Measurements from ENCODE around the gene PCDHA6. TPM values are rescaled to one million over a fixed set of nuclear protein-coding genes. Genes with fewer than 3 reads are reported as not detected.
"Not testable (repeated sequence)": the region's sequence is repeated elsewhere in the genome, so short reads cannot be mapped to it uniquely, and the experiment has no call there.

Gene PCDHA6
- total RNA-seq, 1 donor from 2014 or later: 1.2 TPM

DNA sequence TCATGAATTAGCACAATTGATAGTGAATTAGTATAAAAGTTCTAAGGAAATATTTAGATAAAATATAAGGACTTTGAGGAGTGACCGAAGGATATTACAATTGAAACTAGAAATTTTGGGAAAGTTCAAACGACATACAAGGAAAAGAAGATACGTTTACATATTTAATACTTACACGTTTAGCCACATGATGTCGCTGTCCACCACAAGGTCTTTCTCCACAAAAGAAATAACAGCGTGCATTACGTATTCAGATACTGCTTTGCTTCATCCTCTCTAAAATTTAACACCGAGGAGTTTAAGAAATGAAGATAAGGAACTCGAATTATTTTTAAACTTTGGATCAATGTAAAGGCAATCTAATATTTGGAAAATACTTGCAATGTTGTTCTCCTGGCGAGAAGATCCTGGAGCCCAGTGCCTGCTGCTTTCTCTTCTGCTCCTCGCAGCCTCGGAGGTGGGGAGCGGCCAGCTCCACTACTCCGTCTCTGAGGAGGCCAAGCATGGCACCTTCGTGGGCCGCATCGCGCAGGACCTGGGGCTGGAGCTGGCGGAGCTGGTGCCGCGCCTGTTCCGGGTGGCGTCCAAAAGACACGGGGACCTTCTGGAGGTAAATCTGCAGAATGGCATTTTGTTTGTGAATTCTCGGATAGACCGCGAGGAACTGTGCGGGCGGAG is 26.8 kb upstream of the PCDHA6 start, which contains the start of gene PCDHA3:
PCDHA3 (plus strand) TSS at position 242 of the 678 bp plus-strand sequence.
- Histone ChIP-seq H3K27ac (no peak within 1 kb of the TSS), H3K4me3 (peak within 1 kb of the TSS; percentile 21 to 34), H3K9me3 (peaks cover 13% of the 10 kb centered on the region), H3K36me3 (no peaks in the 10 kb centered on the region), H3K4me1 (no peaks in the 10 kb centered on the region), H3K27me3 (no peaks in the 10 kb centered on the region)
- TF ChIP-seq CTCF (IDR thresholded peaks at IDR 0.05): no peak
- no peak for TF ChIP-seq POLR2AphosphoS5 (IDR thresholded peaks at IDR 0.05; ENCODE audit: insufficient read depth in 1 of 2, low read depth in 1 of 2)
- TF ChIP-seq POLR2A (IDR thresholded peaks at IDR 0.05): no peak
- intact Hi-C loops (cut with DNase I): no loop called here
- DNase-seq (ENCODE audit: extremely low spot score in 2 of 2): no peak

- intact Hi-C loops (cut with DNase I): no loop called here
- H3K27me3 ChIP-seq: no peaks in the 10 kb centered on the region
- DNase-seq (ENCODE audit: extremely low spot score in 2 of 2): no peak
- TF ChIP-seq POLR2AphosphoS5 (IDR thresholded peaks at IDR 0.05; ENCODE audit: insufficient read depth in 1 of 2, low read depth in 1 of 2) (no peak), POLR2A (IDR thresholded peaks at IDR 0.05) (no peak), CTCF (IDR thresholded peaks at IDR 0.05) (no peak)
- no peaks in the 10 kb centered on the region for H3K4me1 ChIP-seq
- H3K9me3 ChIP-seq: peaks cover 13% of the 10 kb centered on the region
- no peak overlapping the region for H3K27ac ChIP-seq
- no peaks in the 10 kb centered on the region for H3K36me3 ChIP-seq
- H3K4me3 ChIP-seq: peak overlapping the region; percentile 21 to 34
Measured at GRCh38 chr5:140801494-140801841, 26.3 kb upstream of the PCDHA6 start.

GRCh38 chr5:140802381-140802780 is 25.4 kb upstream of the PCDHA6 start:
- H3K4me3 ChIP-seq; H3K4me1 ChIP-seq; DNase-seq (ENCODE audit: extremely low spot score in 2 of 2); intact Hi-C loops (cut with DNase I); H3K36me3 ChIP-seq; H3K27me3 ChIP-seq; H3K27ac ChIP-seq; H3K9me3 ChIP-seq: not testable (repeated sequence)

GRCh38 chr5:140802781-140803271 is 24.9 kb upstream of the PCDHA6 start:
- TF ChIP-seq CTCF (IDR thresholded peaks at IDR 0.05): no peak
- TF ChIP-seq POLR2AphosphoS5 (IDR thresholded peaks at IDR 0.05; ENCODE audit: insufficient read depth in 1 of 2, low read depth in 1 of 2): no peak
- Histone ChIP-seq H3K4me1 (no peaks in the 10 kb centered on the region), H3K36me3 (no peaks in the 10 kb centered on the region), H3K27me3 (no peaks in the 10 kb centered on the region), H3K9me3 (peaks cover 7% of the 10 kb centered on the region), H3K27ac (no peak overlapping the region), H3K4me3 (peak overlapping the region in 1 of 2 donors; percentile 3)
- intact Hi-C loops (cut with DNase I): no loop called here
- DNase-seq (ENCODE audit: extremely low spot score in 2 of 2): no peak

DNA sequence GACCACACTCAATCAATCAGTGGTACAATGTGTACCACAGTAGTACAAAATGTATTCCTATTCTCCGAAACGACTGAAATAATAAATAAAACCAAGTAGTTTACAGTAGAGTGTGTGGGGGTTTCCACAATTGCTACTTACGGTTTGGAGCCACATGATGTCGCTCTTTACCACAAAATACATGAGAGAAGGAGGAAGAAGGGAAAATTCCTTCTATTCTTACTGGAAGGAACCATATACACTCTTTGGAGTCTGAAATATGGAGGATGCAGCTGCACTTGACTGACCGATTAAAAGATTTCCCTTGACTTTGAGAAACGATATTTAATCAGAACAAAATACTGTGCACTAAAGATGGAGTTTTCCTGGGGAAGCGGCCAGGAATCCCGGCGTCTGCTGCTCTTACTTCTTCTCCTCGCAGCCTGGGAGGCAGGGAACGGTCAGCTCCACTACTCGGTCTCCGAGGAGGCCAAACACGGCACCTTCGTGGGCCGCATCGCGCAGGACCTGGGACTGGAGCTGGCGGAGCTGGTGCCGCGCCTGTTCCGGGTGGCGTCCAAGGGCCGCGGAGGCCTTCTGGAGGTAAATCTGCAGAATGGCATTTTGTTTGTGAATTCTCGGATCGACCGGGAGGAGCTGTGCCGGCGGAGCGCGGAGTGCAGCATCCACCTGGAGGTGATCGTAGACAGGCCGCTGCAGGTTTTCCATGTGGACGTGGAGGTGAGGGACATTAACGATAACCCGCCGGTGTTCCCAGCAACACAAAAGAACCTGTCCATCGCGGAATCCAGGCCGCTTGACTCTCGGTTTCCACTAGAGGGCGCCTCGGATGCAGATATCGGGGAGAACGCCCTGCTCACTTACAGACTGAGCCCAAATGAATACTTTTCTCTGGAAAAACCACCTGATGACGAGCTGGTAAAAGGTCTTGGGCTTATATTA is 20.7 kb upstream of the PCDHA6 start, which contains the start of gene PCDHA4:
PCDHA4 (plus strand) TSS at position 235 of the 942 bp plus-strand sequence.
- Histone ChIP-seq H3K4me3 (peak within 1 kb of the TSS; percentile 13 to 41), H3K27ac (no peak within 1 kb of the TSS), H3K4me1 (no peaks in the 10 kb centered on the region), H3K27me3 (no peaks in the 10 kb centered on the region), H3K36me3 (no peaks in the 10 kb centered on the region), H3K9me3 (peaks cover 7% of the 10 kb centered on the region)
- no peak for DNase-seq (ENCODE audit: extremely low spot score in 2 of 2)
- TF ChIP-seq POLR2A (IDR thresholded peaks at IDR 0.05) (no peak), POLR2AphosphoS5 (IDR thresholded peaks at IDR 0.05; ENCODE audit: insufficient read depth in 1 of 2, low read depth in 1 of 2) (no peak), CTCF (IDR thresholded peaks at IDR 0.05) (no peak)
- intact Hi-C loops (cut with DNase I): no loop called here

GRCh38 chr5:140808241-140808888 is 19.4 kb upstream of the PCDHA6 start:
- H3K4me1 ChIP-seq; H3K9me3 ChIP-seq; H3K4me3 ChIP-seq; H3K27me3 ChIP-seq; H3K36me3 ChIP-seq; DNase-seq (ENCODE audit: extremely low spot score in 2 of 2); intact Hi-C loops (cut with DNase I); H3K27ac ChIP-seq: not testable (repeated sequence)
